DOHH2 (cell line): ENCODE results near the gene AKAP14.
"Not testable (repeated sequence)": the region's sequence is repeated elsewhere in the genome, so short reads cannot be mapped to it uniquely, and the experiment has no call there.

Experiments
- H3F3A ChIP-seq: fragments of 200-600 bp; sonication (generic), shearing (Covaris generic); 2 replicates; pipeline ENCODE4 v1.6.0; 2016; ENCODE audit warnings: antibody characterized with exemption, mild to moderate bottlenecking; ENCODE audit not compliant: control insufficient read depth, insufficient read depth
- H3K27ac ChIP-seq: fragments of 200-600 bp; sonication (generic); 2 replicates; pipeline ENCODE4 v1.5.1; 2014; ENCODE audit warnings: low read depth, mild to moderate bottlenecking, low read length, moderate library complexity
- H3K27me3 ChIP-seq: fragments of 200-600 bp; sonication (generic); 2 replicates; pipeline ENCODE4 v1.6.1; 2014; ENCODE audit warnings: mild to moderate bottlenecking, low read length, mixed read lengths; ENCODE audit not compliant: control insufficient read depth
- H3K36me3 ChIP-seq: fragments of 200-600 bp; sonication (generic); 2 replicates; pipeline ENCODE4 v1.6.1; 2014; ENCODE audit warnings: mild to moderate bottlenecking, low read length, moderate library complexity, mixed read lengths; ENCODE audit not compliant: control insufficient read depth
- H3K4me1 ChIP-seq: fragments of 200-600 bp; sonication (generic); 2 replicates; pipeline ENCODE4 v1.6.1; 2014; ENCODE audit warnings: mild to moderate bottlenecking, low read length, mixed read lengths; ENCODE audit not compliant: control insufficient read depth
- H3K4me2 ChIP-seq: fragments of 200-600 bp; sonication (generic); 2 replicates; pipeline ENCODE4 v1.6.0; 2014; ENCODE audit warnings: mild to moderate bottlenecking, low read length, moderate library complexity
- H3K4me3 ChIP-seq: fragments of 200-600 bp; sonication (generic); 2 replicates; pipeline ENCODE4 v1.5.1; 2014; ENCODE audit warnings: mild to moderate bottlenecking, low read length, mixed read lengths
- H3K79me2 ChIP-seq: fragments of 200-600 bp; sonication (generic); 2 replicates; pipeline ENCODE4 v1.6.1; 2014; ENCODE audit warnings: mild to moderate bottlenecking, low read length, mixed read lengths; ENCODE audit not compliant: control insufficient read depth
- H3K9me2 ChIP-seq: fragments of 200-600 bp; sonication (generic); replicated peaks from 2 replicates; pipeline ENCODE4 v1.6.1; 2014; ENCODE audit warnings: mild to moderate bottlenecking, low read length, mixed read lengths; ENCODE audit not compliant: control insufficient read depth
- H3K9me3 ChIP-seq: fragments of 200-600 bp; sonication (generic); 2 replicates; pipeline ENCODE4 v1.6.1; 2014; ENCODE audit warnings: antibody characterized with exemption, low read length, mixed read lengths; ENCODE audit not compliant: control insufficient read depth, insufficient read depth
- H4K20me1 ChIP-seq: fragments of 200-600 bp; sonication (generic); 2 replicates; pipeline ENCODE4 v1.6.0; 2014; ENCODE audit warnings: low read depth, mild to moderate bottlenecking, antibody characterized with exemption, low read length, moderate library complexity; ENCODE audit not compliant: control insufficient read depth, insufficient read depth
- EZH2phosphoT487 ChIP-seq: fragments of 200-600 bp; sonication (generic); IDR thresholded peaks from 2 replicates; pipeline ENCODE4 v1.6.1; 2017; ENCODE audit warnings: borderline replicate concordance, mild to moderate bottlenecking, antibody characterized with exemption, low read length, moderate library complexity, mixed read lengths
- TF ChIP-seq, protein P1 (sequence below): fragments of 200-600 bp; sonication (generic); IDR thresholded peaks from one replicate; pipeline ENCODE4 v1.5.1; 2014; ENCODE audit warnings: antibody characterized with exemption, mild to moderate bottlenecking, low read depth, low read length; ENCODE audit not compliant: poor library complexity, severe bottlenecking

Gene AKAP14

DNA sequence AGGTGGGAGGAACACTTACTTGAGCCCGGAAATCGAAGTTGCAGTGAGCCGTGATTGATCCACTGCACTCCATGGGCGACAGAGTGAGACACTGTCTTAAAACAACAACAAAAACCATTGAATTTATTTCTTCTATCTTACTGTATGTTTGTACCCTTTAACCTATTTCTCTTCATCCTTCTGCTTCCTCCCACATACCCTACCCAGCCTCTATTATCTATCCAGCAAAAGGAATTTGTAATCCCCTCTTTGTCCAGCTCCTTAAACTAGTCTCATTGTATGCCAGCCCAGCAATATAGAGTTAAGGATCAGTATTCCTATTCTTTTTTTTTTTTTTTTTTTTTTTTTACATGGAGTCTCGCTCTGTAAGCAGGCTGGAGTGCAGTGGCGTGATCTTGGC, 49.8 kb downstream of the AKAP14 start:
- Histone ChIP-seq H3K9me2 (no peaks in the 10 kb centered on the region), H3K4me3 (no peak overlapping the region), H3K4me1 (peaks cover 14% of the 10 kb centered on the region), H3K36me3 (no peaks in the 10 kb centered on the region), H3K27me3 (no peaks in the 10 kb centered on the region), H4K20me1 (no peaks in the 10 kb centered on the region), H3K79me2 (peaks cover 24% of the 10 kb centered on the region), H3K4me2 (no peak overlapping the region), H3F3A (no peaks in the 10 kb centered on the region), H3K27ac (no peak overlapping the region), H3K9me3 (no peaks in the 10 kb centered on the region)
- TF ChIP-seq, protein P1, sequence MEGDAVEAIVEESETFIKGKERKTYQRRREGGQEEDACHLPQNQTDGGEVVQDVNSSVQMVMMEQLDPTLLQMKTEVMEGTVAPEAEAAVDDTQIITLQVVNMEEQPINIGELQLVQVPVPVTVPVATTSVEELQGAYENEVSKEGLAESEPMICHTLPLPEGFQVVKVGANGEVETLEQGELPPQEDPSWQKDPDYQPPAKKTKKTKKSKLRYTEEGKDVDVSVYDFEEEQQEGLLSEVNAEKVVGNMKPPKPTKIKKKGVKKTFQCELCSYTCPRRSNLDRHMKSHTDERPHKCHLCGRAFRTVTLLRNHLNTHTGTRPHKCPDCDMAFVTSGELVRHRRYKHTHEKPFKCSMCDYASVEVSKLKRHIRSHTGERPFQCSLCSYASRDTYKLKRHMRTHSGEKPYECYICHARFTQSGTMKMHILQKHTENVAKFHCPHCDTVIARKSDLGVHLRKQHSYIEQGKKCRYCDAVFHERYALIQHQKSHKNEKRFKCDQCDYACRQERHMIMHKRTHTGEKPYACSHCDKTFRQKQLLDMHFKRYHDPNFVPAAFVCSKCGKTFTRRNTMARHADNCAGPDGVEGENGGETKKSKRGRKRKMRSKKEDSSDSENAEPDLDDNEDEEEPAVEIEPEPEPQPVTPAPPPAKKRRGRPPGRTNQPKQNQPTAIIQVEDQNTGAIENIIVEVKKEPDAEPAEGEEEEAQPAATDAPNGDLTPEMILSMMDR: no peak
- no peak for TF ChIP-seq EZH2phosphoT487

DNA sequence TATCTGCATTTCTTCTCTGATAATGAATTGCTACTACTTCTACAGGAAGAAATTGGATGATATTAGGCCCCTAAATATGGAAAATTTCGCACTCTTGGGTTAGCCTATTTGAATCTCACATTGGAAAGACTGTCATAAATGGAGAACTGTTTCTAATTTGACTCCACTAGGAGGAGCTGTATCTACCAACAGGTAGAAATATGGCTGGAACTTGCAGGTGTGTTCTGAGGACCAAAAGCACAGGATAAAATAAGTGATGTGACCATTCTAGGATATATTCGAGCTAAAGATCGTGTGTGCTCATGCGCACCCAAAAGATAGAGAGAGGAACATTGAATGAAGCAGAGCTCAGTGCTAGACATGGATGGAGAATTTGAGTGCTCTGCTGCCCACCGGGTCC, 52.7 kb downstream of the AKAP14 start:
- no peaks in the 10 kb centered on the region for H4K20me1 ChIP-seq
- H3K79me2 ChIP-seq: peaks cover under 1% of the 10 kb centered on the region; the same call in 1 of the 2 replicates
- no peak overlapping the region for H3K4me3 ChIP-seq
- peaks cover 4% of the 10 kb centered on the region; the same call in 1 of the 2 replicates for H3K4me1 ChIP-seq
- no peaks in the 10 kb centered on the region for H3K9me2 ChIP-seq
- no peaks in the 10 kb centered on the region for H3K9me3 ChIP-seq
- no peaks in the 10 kb centered on the region for H3F3A ChIP-seq
- H3K27ac ChIP-seq: no peak overlapping the region
- no peak overlapping the region for H3K4me2 ChIP-seq
- H3K36me3 ChIP-seq: no peaks in the 10 kb centered on the region
- no peaks in the 10 kb centered on the region for H3K27me3 ChIP-seq
- no peak for TF ChIP-seq EZH2phosphoT487
- TF ChIP-seq, protein P1: peak; percentile 34

DNA sequence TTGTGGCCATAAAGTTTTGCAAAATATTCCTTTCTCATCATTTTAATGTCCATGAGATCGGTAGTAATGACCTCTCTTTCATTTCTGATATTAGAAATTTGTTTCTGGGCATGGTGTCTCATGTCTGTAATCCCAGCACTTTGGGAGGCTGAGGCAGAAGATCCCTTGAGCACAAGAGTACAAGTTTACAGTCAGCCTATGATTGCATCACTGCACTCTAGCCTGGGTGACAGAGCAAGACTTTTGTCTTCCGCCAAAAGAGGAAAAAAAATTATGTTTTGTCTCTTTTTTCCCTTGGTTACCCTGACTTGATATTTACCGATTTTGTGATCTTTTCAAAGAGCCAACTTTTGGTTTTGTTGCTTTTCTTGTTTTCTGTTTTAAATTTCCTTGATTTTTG, 58.7 kb downstream of the AKAP14 start:
- Histone ChIP-seq H3F3A (no peaks in the 10 kb centered on the region), H3K4me2 (no peak overlapping the region), H3K4me3 (no peak overlapping the region), H3K79me2 (no peaks in the 10 kb centered on the region), H3K4me1 (no peaks in the 10 kb centered on the region), H3K27ac (no peak overlapping the region), H3K27me3 (no peaks in the 10 kb centered on the region), H4K20me1 (no peaks in the 10 kb centered on the region), H3K36me3 (no peaks in the 10 kb centered on the region), H3K9me2 (no peaks in the 10 kb centered on the region), H3K9me3 (no peaks in the 10 kb centered on the region)
- no peak for TF ChIP-seq EZH2phosphoT487
- TF ChIP-seq, protein P1: no peak

DNA sequence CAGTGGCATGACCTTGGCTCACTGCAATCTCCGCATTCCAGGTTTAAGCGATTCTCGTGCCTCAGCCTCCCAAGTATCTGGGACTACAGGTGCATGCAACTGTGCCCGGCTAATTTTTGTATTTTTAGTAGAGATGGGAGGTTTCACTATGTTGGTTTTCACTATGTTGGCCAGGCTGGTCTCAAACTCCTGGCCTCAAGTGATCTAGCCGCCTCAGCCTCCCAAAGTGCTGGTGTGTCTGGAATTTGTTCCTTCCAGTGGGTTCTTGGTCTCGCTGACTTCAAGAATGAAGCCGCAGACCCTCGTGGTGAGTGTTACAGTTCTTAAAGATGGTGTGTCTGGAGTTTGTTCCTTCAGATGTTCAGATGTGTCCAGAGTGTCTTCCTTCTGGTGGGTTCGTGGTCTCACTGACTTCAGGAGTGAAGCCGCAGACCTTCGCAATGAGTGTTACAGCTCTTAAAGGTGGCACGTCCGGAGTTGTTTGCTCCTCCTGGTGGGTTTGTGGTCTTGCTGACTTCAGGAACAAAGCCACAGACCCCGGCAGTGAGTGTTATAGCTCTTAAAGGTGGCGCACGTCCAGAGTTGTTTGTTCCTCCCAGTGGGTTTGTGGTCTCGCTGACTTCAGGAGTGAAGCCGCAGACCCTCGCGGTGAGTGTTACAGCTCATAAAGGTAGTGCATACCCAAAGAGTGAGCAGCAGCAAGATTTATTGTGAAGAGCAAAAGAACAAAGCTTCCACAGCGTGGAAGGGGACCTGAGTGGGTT, 60.3 kb downstream of the AKAP14 start:
- H3K4me2 ChIP-seq, H3K27ac ChIP-seq, H3K79me2 ChIP-seq, H3K4me1 ChIP-seq, H3K9me2 ChIP-seq, H3K36me3 ChIP-seq, H4K20me1 ChIP-seq, H3F3A ChIP-seq, H3K27me3 ChIP-seq, H3K9me3 ChIP-seq, H3K4me3 ChIP-seq: not testable (repeated sequence)
